ENCODE data around the gene LEMD3. TPM values are rescaled to one million over a fixed set of nuclear protein-coding genes. Genes with fewer than 3 reads are reported as not detected.
A peak's percentile ranks its signal among the peaks of the same experiment; 100 is the strongest.

The LEMD3 gene
- polyA plus RNA-seq: 10 to 100 TPM in 1 of 4 donors, 1 to 10 TPM in 3; 4.9 to 29.5 (median 6.7) TPM
- long read RNA-seq, donor 1, full-length matches to known transcripts: 13 of 13 reads
- long read RNA-seq, donor 1, partial matches to known transcripts: 0 of 13 reads
- long read RNA-seq, donor 1, other reads (novel, unspliced or antisense): 0 of 13 reads
- long read RNA-seq, donor 2, partial matches to known transcripts: 0 of 1 reads
- long read RNA-seq, donor 2, other reads (novel, unspliced or antisense): 0 of 1 reads
- long read RNA-seq, donor 3, partial matches to known transcripts: 6 of 8 reads
- long read RNA-seq, donor 3, other reads (novel, unspliced or antisense): 0 of 8 reads
- long read RNA-seq, donor 4: 0 reads
- long read RNA-seq, donor 5, partial matches to known transcripts: 0 of 1 reads
- long read RNA-seq, donor 5, other reads (novel, unspliced or antisense): 0 of 1 reads
- long read RNA-seq, donor 6, full-length matches to known transcripts: 4 of 4 reads
- long read RNA-seq, donor 6, partial matches to known transcripts: 0 of 4 reads
- long read RNA-seq, donor 6, other reads (novel, unspliced or antisense): 0 of 4 reads
- long read RNA-seq, donor 7: 0 reads
- long read RNA-seq, donor 8, full-length matches to known transcripts: 1 of 1 reads
- long read RNA-seq, donor 8, partial matches to known transcripts: 0 of 1 reads
- long read RNA-seq, donor 8, other reads (novel, unspliced or antisense): 0 of 1 reads
- long read RNA-seq, donor 9, full-length matches to known transcripts: 1 of 1 reads
- long read RNA-seq, donor 9, partial matches to known transcripts: 0 of 1 reads
- long read RNA-seq, donor 9, other reads (novel, unspliced or antisense): 0 of 1 reads
- long read RNA-seq, donor 10, full-length matches to known transcripts: 5 of 5 reads
- long read RNA-seq, donor 10, partial matches to known transcripts: 0 of 5 reads
- long read RNA-seq, donor 10, other reads (novel, unspliced or antisense): 0 of 5 reads

DNA sequence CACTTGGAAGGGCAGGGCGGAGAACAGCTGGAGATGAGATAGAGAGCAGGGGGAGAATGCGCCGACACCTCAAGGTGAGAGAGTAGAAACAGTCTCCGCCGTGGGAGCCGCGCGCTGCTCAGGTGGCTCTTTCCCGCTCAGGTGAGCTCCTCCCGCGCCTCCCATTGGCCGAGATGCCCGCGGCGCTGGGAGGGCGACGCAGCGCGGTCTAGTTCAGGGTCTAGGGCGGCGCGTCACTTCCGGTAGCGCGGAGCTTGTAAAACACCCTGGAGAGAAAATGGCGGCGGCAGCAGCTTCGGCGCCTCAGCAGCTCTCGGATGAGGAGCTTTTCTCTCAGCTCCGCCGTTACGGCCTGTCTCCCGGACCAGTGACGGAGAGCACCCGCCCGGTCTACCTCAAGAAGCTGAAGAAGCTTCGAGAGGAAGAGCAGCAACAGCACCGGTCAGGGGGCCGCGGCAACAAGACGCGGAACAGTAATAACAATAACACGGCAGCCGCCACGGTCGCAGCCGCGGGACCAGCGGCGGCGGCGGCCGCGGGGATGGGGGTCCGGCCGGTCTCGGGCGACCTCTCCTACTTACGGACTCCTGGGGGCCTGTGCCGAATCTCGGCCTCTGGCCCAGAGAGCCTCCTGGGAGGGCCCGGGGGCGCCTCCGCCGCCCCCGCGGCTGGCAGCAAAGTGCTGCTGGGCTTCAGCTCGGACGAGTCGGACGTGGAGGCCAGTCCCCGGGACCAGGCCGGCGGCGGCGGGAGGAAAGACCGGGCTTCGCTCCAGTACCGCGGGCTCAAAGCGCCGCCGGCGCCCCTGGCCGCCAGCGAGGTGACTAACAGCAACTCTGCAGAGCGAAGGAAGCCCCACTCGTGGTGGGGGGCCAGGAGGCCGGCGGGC lies at the start of gene LEMD3:
Gene LEMD3, plus strand, starts transcription at position 264 of the 889 bp plus-strand sequence. Its CDS starts 14 bp downstream, at position 278.
- no peaks in the 10 kb centered on the region for H3K9me3 ChIP-seq (ENCODE audit: control insufficient read depth in 2 of 2, insufficient read depth in 1 of 2, low read depth in 1 of 2, low read length in 1 of 2)
- H3K4me3 ChIP-seq (ENCODE audit: low read depth in 1 of 3, low read length in 3 of 3): peak within 1 kb of the TSS; percentile 88 to 94 (median 90)
- H3K27me3 ChIP-seq (ENCODE audit: control insufficient read depth in 3 of 3, insufficient read depth in 3 of 3, low read length in 3 of 3): no peaks in the 10 kb centered on the region
- DNase-seq (peak; percentile 99), FAIRE-seq (no peak)
- H3K4me1 ChIP-seq (ENCODE audit: control insufficient read depth in 3 of 3, insufficient read depth in 2 of 3, low read depth in 1 of 3, low read length in 2 of 3): peaks cover 0 to 12% (median 3%) of the 10 kb centered on the region in 3 donors
- no peaks in the 10 kb centered on the region for H3K36me3 ChIP-seq (ENCODE audit: control insufficient read depth in 3 of 3, insufficient read depth in 2 of 3, low read depth in 1 of 3, low read length in 3 of 3)
- peak within 1 kb of the TSS; percentile 90 to 98 (median 97) for H3K27ac ChIP-seq (ENCODE audit: low read depth in 1 of 3, low read length in 2 of 3)
- WGBS, 3 donors: 0 to 1% (median 1%) methylated on average over 86 to 91 of the region's 91 CpGs

DNA sequence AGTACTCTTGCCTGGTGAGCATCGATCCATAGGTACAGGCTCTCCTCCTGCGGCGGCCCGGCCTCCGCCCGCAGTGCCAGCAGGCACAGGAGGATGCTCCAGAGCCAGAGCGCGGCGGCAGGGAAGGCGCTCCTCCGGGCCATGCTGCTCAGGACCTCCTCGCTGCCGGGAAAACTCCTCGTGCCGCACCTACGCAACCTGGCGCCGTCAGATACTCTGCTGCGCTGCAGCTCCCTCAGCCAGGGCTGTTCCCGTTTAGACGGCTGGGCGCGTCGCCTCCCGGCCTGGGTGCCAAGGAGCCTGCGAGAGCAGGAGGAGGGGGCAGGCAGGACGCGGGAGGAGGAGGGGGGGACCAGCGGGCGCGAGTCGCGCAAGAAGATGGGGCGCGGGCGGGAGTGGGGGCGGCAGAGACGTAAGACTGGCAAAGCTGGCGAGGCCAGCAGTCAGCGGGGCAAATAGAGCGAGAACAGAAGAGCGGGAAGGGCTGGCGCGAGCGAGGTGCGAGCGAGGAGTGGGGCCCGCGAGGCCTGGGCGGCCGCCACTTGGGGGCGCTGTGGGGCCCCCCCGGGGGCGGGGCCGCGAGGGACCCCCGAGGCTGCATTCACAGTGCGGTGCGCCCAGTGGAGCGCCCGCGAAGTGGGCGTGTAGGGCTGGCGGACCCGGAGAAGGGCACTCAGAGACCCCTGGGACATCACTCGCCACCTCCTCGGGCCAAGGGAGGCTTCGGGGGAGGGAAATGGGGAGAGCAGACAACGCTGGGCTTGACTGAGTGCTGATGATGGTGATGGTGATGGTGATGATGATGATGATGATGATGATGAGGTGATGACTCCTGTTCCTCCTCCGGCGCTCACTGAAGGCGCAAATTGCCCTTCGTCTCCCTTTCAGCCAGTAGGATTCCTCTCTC lies 48.1 kb upstream of the LEMD3 start, which contains the start of gene WIF1:
Gene WIF1, minus strand, starts transcription at position 257 of the 907 bp plus-strand sequence. Its CDS starts 114 bp downstream, at position 143.
- Histone ChIP-seq H3K4me1 (ENCODE audit: control insufficient read depth in 3 of 3, insufficient read depth in 2 of 3, low read depth in 1 of 3, low read length in 2 of 3) (no peaks in the 10 kb centered on the region), H3K27ac (ENCODE audit: low read depth in 1 of 3, low read length in 2 of 3) (no peak within 1 kb of the TSS), H3K9me3 (ENCODE audit: control insufficient read depth in 2 of 2, insufficient read depth in 1 of 2, low read depth in 1 of 2, low read length in 1 of 2) (no peaks in the 10 kb centered on the region), H3K27me3 (ENCODE audit: control insufficient read depth in 3 of 3, insufficient read depth in 3 of 3, low read length in 3 of 3) (peaks cover 4 to 33% (median 16%) of the 10 kb centered on the region in 3 donors), H3K36me3 (ENCODE audit: control insufficient read depth in 3 of 3, insufficient read depth in 2 of 3, low read depth in 1 of 3, low read length in 3 of 3) (no peaks in the 10 kb centered on the region), H3K4me3 (ENCODE audit: low read depth in 1 of 3, low read length in 3 of 3) (peak within 1 kb of the TSS in 2 of 3 donors; percentile 38 to 39)
- FAIRE-seq (no peak), DNase-seq (peak; percentile 22 to 62)
- WGBS, 3 donors: 6 to 17% (median 13%) methylated on average over 55 to 73 of the region's 73 CpGs

DNA sequence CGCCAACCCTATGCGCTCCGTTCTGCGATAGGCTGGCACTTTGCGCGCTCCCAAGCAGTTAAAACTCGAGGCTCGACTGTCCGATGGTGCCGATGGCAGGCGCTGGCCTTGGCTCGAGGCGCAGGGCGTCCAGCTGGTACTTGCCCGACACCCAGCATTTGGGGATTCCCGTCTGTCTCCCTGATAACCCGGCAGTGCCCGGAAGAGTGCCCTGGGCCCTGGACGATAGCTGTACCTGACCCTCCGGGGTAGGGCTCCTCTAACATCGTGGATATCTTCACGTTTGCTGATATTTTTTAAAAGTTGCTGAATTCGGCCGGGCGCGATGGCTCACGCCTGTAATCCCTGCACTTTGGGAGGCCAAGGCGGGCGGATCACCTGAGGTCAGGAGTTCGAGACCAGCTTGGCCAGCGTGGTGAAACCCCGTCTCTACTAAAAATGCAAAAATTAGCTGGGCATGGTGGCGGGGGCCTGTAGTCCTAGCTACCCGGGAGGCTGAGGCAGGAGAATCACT lies 47.4 kb upstream of the LEMD3 start:
- FAIRE-seq: no peak
- Histone ChIP-seq H3K27ac (ENCODE audit: low read depth in 1 of 3, low read length in 2 of 3) (no peak overlapping the region), H3K27me3 (ENCODE audit: control insufficient read depth in 3 of 3, insufficient read depth in 3 of 3, low read length in 3 of 3) (peaks cover 4 to 33% (median 18%) of the 10 kb centered on the region in 3 donors), H3K9me3 (ENCODE audit: control insufficient read depth in 2 of 2, insufficient read depth in 1 of 2, low read depth in 1 of 2, low read length in 1 of 2) (no peaks in the 10 kb centered on the region), H3K36me3 (ENCODE audit: control insufficient read depth in 3 of 3, insufficient read depth in 2 of 3, low read depth in 1 of 3, low read length in 3 of 3) (no peaks in the 10 kb centered on the region), H3K4me3 (ENCODE audit: low read depth in 1 of 3, low read length in 3 of 3) (no peak overlapping the region), H3K4me1 (ENCODE audit: control insufficient read depth in 3 of 3, insufficient read depth in 2 of 3, low read depth in 1 of 3, low read length in 2 of 3) (no peaks in the 10 kb centered on the region)
- DNase-seq: no peak
- WGBS, 3 donors: 82 to 93% (median 89%) methylated on average over 33 to 34 of the region's 34 CpGs

DNA sequence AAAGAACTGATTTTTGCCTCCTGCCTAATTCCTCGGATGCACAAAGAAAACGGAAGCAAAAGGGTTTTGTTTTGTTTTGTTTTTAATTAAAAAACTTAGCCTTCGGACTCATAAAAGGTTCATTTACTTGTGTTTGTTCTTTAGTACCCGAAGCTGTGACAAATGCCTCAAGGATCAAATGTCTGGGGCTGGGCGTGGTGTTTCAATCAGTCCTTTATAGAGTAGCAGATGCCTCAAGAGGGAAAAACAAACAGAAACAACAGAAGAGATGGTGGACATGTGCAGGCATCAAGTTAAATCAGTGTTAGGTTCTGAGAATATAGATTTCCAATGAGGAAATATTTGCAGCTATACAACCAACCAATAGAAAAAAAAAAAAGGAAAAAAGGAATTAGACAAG lies 46.7 kb upstream of the LEMD3 start:
- Histone ChIP-seq H3K27me3 (ENCODE audit: control insufficient read depth in 3 of 3, insufficient read depth in 3 of 3, low read length in 3 of 3) (peaks cover 4 to 31% (median 14%) of the 10 kb centered on the region in 3 donors), H3K4me1 (ENCODE audit: control insufficient read depth in 3 of 3, insufficient read depth in 2 of 3, low read depth in 1 of 3, low read length in 2 of 3) (no peaks in the 10 kb centered on the region), H3K36me3 (ENCODE audit: control insufficient read depth in 3 of 3, insufficient read depth in 2 of 3, low read depth in 1 of 3, low read length in 3 of 3) (no peaks in the 10 kb centered on the region), H3K9me3 (ENCODE audit: control insufficient read depth in 2 of 2, insufficient read depth in 1 of 2, low read depth in 1 of 2, low read length in 1 of 2) (no peaks in the 10 kb centered on the region), H3K4me3 (ENCODE audit: low read depth in 1 of 3, low read length in 3 of 3) (no peak overlapping the region), H3K27ac (ENCODE audit: low read depth in 1 of 3, low read length in 2 of 3) (no peak overlapping the region)
- WGBS, 3 donors: 14 to 57% (median 42%) methylated on average over 5 of the region's 5 CpGs
- DNase-seq (peak; percentile 19 to 20), FAIRE-seq (no peak)

DNA sequence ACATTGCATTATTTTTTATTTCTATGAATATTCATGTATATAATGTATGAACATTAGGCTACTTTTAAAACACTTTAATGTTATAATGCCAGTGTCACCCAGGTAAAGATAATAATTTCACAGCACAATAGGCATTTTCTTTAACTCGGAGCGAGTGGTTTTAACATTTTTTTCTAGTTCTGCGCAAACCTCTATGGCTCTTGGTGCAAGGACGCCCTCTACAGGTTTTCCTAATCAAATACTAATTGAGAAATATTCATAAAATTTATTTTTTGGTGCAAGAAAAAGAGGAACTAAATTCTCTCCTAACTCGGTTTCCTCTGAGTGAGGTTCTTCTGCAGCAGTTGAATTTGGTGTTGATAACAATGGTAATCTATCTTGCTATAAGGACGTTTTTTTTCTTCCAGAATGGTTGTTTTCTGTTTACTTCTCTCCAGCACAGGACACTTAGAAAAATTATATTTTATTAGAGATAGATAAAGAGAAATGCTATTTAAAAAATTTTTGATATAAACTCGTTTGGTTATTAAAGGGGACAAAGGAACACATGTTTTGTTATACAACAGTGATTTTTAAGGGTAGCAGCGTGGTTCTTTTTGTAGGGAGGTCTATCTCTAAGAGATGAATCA lies 45.8 kb upstream of the LEMD3 start:
- Histone ChIP-seq H3K4me3 (ENCODE audit: low read depth in 1 of 3, low read length in 3 of 3) (no peak overlapping the region), H3K4me1 (ENCODE audit: control insufficient read depth in 3 of 3, insufficient read depth in 2 of 3, low read depth in 1 of 3, low read length in 2 of 3) (no peaks in the 10 kb centered on the region), H3K36me3 (ENCODE audit: control insufficient read depth in 3 of 3, insufficient read depth in 2 of 3, low read depth in 1 of 3, low read length in 3 of 3) (no peaks in the 10 kb centered on the region), H3K9me3 (ENCODE audit: control insufficient read depth in 2 of 2, insufficient read depth in 1 of 2, low read depth in 1 of 2, low read length in 1 of 2) (no peaks in the 10 kb centered on the region), H3K27ac (ENCODE audit: low read depth in 1 of 3, low read length in 2 of 3) (no peak overlapping the region), H3K27me3 (ENCODE audit: control insufficient read depth in 3 of 3, insufficient read depth in 3 of 3, low read length in 3 of 3) (peaks cover 4 to 30% (median 13%) of the 10 kb centered on the region in 3 donors)
- FAIRE-seq (peak; percentile 61), DNase-seq (peak; percentile 25 to 57)
- 8 to 10% (median 9%) methylated on average over 8 of the region's 8 CpGs for WGBS, 3 donors

DNA sequence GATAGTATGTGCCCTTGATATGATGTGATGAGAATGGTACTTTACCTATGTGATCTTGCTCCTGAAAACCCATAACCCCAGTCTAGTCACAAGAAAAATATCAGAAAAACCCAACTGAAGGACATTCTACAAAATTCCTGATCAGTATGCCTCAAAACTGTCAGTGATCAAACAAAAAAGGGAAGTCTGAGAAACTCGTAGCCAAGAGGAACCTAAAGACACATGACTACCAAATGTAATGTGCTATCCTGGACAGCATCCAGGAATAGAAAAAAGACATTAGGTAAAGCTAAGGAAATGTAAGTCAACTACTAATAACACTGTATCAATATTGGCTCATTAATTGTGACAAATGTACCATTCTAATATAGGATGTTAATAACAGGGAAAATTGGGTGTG lies 44.1 kb upstream of the LEMD3 start:
- Histone ChIP-seq H3K27me3 (ENCODE audit: control insufficient read depth in 3 of 3, insufficient read depth in 3 of 3, low read length in 3 of 3) (peaks cover 4 to 29% (median 13%) of the 10 kb centered on the region in 3 donors), H3K27ac (ENCODE audit: low read depth in 1 of 3, low read length in 2 of 3) (no peak overlapping the region), H3K9me3 (ENCODE audit: control insufficient read depth in 2 of 2, insufficient read depth in 1 of 2, low read depth in 1 of 2, low read length in 1 of 2) (no peaks in the 10 kb centered on the region), H3K4me3 (ENCODE audit: low read depth in 1 of 3, low read length in 3 of 3) (no peak overlapping the region), H3K36me3 (ENCODE audit: control insufficient read depth in 3 of 3, insufficient read depth in 2 of 3, low read depth in 1 of 3, low read length in 3 of 3) (no peaks in the 10 kb centered on the region), H3K4me1 (ENCODE audit: control insufficient read depth in 3 of 3, insufficient read depth in 2 of 3, low read depth in 1 of 3, low read length in 2 of 3) (no peaks in the 10 kb centered on the region)
- DNase-seq (no peak), FAIRE-seq (no peak)
- WGBS, 3 donors: 17 to 36% (median 24%) methylated on average over 1 of the region's 1 CpG

DNA sequence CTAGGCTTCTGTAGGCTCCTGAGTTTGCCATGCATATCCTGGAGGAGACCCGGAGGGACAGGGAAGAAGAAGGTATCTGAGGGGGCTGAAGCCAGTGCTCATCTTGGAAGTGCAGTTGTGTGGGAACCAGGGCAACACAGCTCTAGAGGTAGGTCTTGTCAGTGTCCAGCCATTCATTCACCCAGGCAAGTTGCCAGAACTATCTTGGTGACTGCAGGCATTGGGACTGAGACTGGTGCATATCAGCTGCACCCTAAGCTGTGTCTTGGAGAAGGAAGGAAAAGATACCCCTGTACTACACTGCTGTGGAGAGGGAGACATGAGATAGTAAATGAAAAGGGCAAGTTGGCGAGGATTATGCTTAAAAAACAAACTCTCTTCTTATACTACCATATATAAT lies 43.4 kb upstream of the LEMD3 start:
- Histone ChIP-seq H3K36me3 (ENCODE audit: control insufficient read depth in 3 of 3, insufficient read depth in 2 of 3, low read depth in 1 of 3, low read length in 3 of 3) (no peaks in the 10 kb centered on the region), H3K9me3 (ENCODE audit: control insufficient read depth in 2 of 2, insufficient read depth in 1 of 2, low read depth in 1 of 2, low read length in 1 of 2) (no peaks in the 10 kb centered on the region), H3K27ac (ENCODE audit: low read depth in 1 of 3, low read length in 2 of 3) (no peak overlapping the region), H3K4me1 (ENCODE audit: control insufficient read depth in 3 of 3, insufficient read depth in 2 of 3, low read depth in 1 of 3, low read length in 2 of 3) (no peaks in the 10 kb centered on the region), H3K4me3 (ENCODE audit: low read depth in 1 of 3, low read length in 3 of 3) (no peak overlapping the region), H3K27me3 (ENCODE audit: control insufficient read depth in 3 of 3, insufficient read depth in 3 of 3, low read length in 3 of 3) (peaks cover 4 to 21% (median 12%) of the 10 kb centered on the region in 3 donors)
- 59 to 76% (median 70%) methylated on average over 2 of the region's 2 CpGs for WGBS, 3 donors
- DNase-seq (no peak), FAIRE-seq (no peak)
